AG08395 (cell line): ENCODE measurements around the gene DHRS3.
"Not testable (repeated sequence)": the region's sequence is repeated elsewhere in the genome, so short reads cannot be mapped to it uniquely, and the experiment has no call there.

Experiments used
- DNase-seq: peaks from one replicate; pipeline ENCODE4 v3.0.0; 2012; ENCODE audit warnings: mixed read lengths, low spot score

Gene DHRS3

GRCh38 chr1:12617901-12618660, at the start of gene DHRS3:
Gene DHRS3 (minus strand): TSS chr1:12618210. CDS start chr1:12617348, 862 bp downstream.
- DNase-seq: peak; percentile 75

GRCh38 chr1:12666141-12666735, 48.2 kb upstream of the DHRS3 start:
- no peak for DNase-seq

- no peak for DNase-seq
Observed at GRCh38 chr1:12665511-12665910, 47.5 kb upstream of the DHRS3 start.

GRCh38 chr1:12662556-12662955, 44.5 kb upstream of the DHRS3 start:
- DNase-seq: no peak

- DNase-seq: no peak
Observed at GRCh38 chr1:12661606-12662219, 43.7 kb upstream of the DHRS3 start.

GRCh38 chr1:12658531-12659453, 40.8 kb upstream of the DHRS3 start:
- DNase-seq: peak; percentile 96

GRCh38 chr1:12657885-12658512, 40.0 kb upstream of the DHRS3 start:
- DNase-seq: not testable (repeated sequence)

GRCh38 chr1:12657060-12657884, 39.3 kb upstream of the DHRS3 start:
- no peak for DNase-seq

GRCh38 chr1:12656575-12656974, 38.6 kb upstream of the DHRS3 start:
- DNase-seq: no peak

GRCh38 chr1:12654657-12655056, 36.6 kb upstream of the DHRS3 start:
- DNase-seq: no peak

GRCh38 chr1:12654004-12654567, 36.1 kb upstream of the DHRS3 start:
- DNase-seq: no peak

GRCh38 chr1:12649971-12650421, 32.0 kb upstream of the DHRS3 start:
- DNase-seq: peak; percentile 15

- no peak for DNase-seq
Observed at GRCh38 chr1:12648741-12649140, 30.7 kb upstream of the DHRS3 start.

- not testable (repeated sequence) for DNase-seq
Observed at GRCh38 chr1:12645401-12645800, 27.4 kb upstream of the DHRS3 start.

GRCh38 chr1:12644829-12645228, 26.8 kb upstream of the DHRS3 start:
- DNase-seq: no peak

GRCh38 chr1:12644237-12644636, 26.2 kb upstream of the DHRS3 start:
- DNase-seq: no peak

- DNase-seq: no peak
Observed at GRCh38 chr1:12643785-12644184, 25.8 kb upstream of the DHRS3 start, which contains the start of gene AADACL4. Gene AADACL4 (plus strand): TSS chr1:12644085. CDS start chr1:12644547, 462 bp downstream.

GRCh38 chr1:12643079-12643478, 25.1 kb upstream of the DHRS3 start:
- DNase-seq: no peak

- DNase-seq: no peak
Observed at GRCh38 chr1:12640958-12641272, 22.9 kb upstream of the DHRS3 start.

- DNase-seq: no peak
Observed at GRCh38 chr1:12640237-12640957, 22.4 kb upstream of the DHRS3 start.
